Measurements from ENCODE around the gene CCL25. TPM values are rescaled to one million over a fixed set of nuclear protein-coding genes. Genes with fewer than 3 reads are reported as not detected.
"Not testable (repeated sequence)": the region's sequence is repeated elsewhere in the genome, so short reads cannot be mapped to it uniquely, and the experiment has no call there.

Gene CCL25
- total RNA-seq, 2 donors from 2014 or later: 0.56 TPM; not detected in 1

GRCh38 chr19:8094336-8094735, 41.8 kb downstream of the CCL25 start:
- ATAC-seq (no peak), DNase-seq (ENCODE audit: low spot score in 2 of 2) (no peak)
- H3K9me3 Mint-ChIP-seq: peaks cover 16 to 22% of the 10 kb centered on the region in 2 donors
- H3K36me3 Mint-ChIP-seq: peaks cover 12 to 25% of the 10 kb centered on the region in 2 donors
- H3K27ac Mint-ChIP-seq: no peak overlapping the region

GRCh38 chr19:8095354-8095886, 42.9 kb downstream of the CCL25 start:
- Mint-ChIP-seq H3K36me3 (peaks cover 12 to 25% of the 10 kb centered on the region in 2 donors), H3K9me3 (peaks cover 16 to 22% of the 10 kb centered on the region in 2 donors), H3K27ac (no peak overlapping the region)
- DNase-seq (ENCODE audit: low spot score in 2 of 2): no peak
- ATAC-seq: no peak

GRCh38 chr19:8096071-8096470, 43.5 kb downstream of the CCL25 start:
- H3K36me3 Mint-ChIP-seq: peaks cover 12 to 25% of the 10 kb centered on the region in 2 donors
- ATAC-seq (no peak), DNase-seq (ENCODE audit: low spot score in 2 of 2) (no peak)
- peaks cover 16 to 22% of the 10 kb centered on the region in 2 donors for H3K9me3 Mint-ChIP-seq
- no peak overlapping the region for H3K27ac Mint-ChIP-seq

- peaks cover 16 to 22% of the 10 kb centered on the region in 2 donors for H3K9me3 Mint-ChIP-seq
- H3K36me3 Mint-ChIP-seq: peaks cover 12 to 25% of the 10 kb centered on the region in 2 donors
- no peak for ATAC-seq
- H3K27ac Mint-ChIP-seq: no peak overlapping the region
- no peak for DNase-seq (ENCODE audit: low spot score in 2 of 2)
These were observed 44.6 kb downstream of the CCL25 start for GRCh38 chr19:8097198-8097597.

- no peak for ATAC-seq
- Mint-ChIP-seq H3K36me3 (peaks cover 12 to 25% of the 10 kb centered on the region in 2 donors), H3K27ac (no peak overlapping the region), H3K9me3 (peaks cover 16 to 22% of the 10 kb centered on the region in 2 donors)
- no peak for DNase-seq (ENCODE audit: low spot score in 2 of 2)
These were observed 45.4 kb downstream of the CCL25 start for GRCh38 chr19:8097681-8098567.

- Mint-ChIP-seq H3K36me3 (peaks cover 5 to 7% of the 10 kb centered on the region in 2 donors), H3K9me3 (peaks cover 5 to 15% of the 10 kb centered on the region in 2 donors), H3K27ac (no peak overlapping the region)
- ATAC-seq (no peak), DNase-seq (ENCODE audit: low spot score in 2 of 2) (no peak)
These were observed 48.8 kb downstream of the CCL25 start for GRCh38 chr19:8101311-8101710.

- peak overlapping the region in 1 of 2 donors; percentile 16 for H3K27ac Mint-ChIP-seq
- not testable (repeated sequence) for DNase-seq (ENCODE audit: low spot score in 2 of 2); H3K36me3 Mint-ChIP-seq; H3K9me3 Mint-ChIP-seq; ATAC-seq
These were observed 49.4 kb downstream of the CCL25 start for GRCh38 chr19:8101910-8102309.

GRCh38 chr19:8105471-8105870, 52.9 kb downstream of the CCL25 start:
- no peak overlapping the region for H3K27ac Mint-ChIP-seq
- no peaks in the 10 kb centered on the region for H3K36me3 Mint-ChIP-seq
- no peaks in the 10 kb centered on the region for H3K9me3 Mint-ChIP-seq
- no peak for DNase-seq (ENCODE audit: low spot score in 2 of 2)
- ATAC-seq: no peak

GRCh38 chr19:8107301-8107903, 54.8 kb downstream of the CCL25 start:
- H3K9me3 Mint-ChIP-seq: no peaks in the 10 kb centered on the region
- no peak for DNase-seq (ENCODE audit: low spot score in 2 of 2)

GRCh38 chr19:8108560-8109445, 56.2 kb downstream of the CCL25 start:
- ATAC-seq (no peak), DNase-seq (ENCODE audit: low spot score in 2 of 2) (no peak)
- no peaks in the 10 kb centered on the region for H3K36me3 Mint-ChIP-seq

More at GRCh38 chr19:8107301-8107903, 54.8 kb downstream of the CCL25 start:
- no peaks in the 10 kb centered on the region for H3K36me3 Mint-ChIP-seq
- no peak for ATAC-seq
- no peak overlapping the region for H3K27ac Mint-ChIP-seq

GRCh38 chr19:8109455-8109854, 56.9 kb downstream of the CCL25 start:
- Mint-ChIP-seq H3K9me3 (no peaks in the 10 kb centered on the region), H3K36me3 (no peaks in the 10 kb centered on the region), H3K27ac (no peak overlapping the region)
- ATAC-seq (no peak), DNase-seq (ENCODE audit: low spot score in 2 of 2) (no peak)

More at GRCh38 chr19:8108560-8109445, 56.2 kb downstream of the CCL25 start:
- no peak overlapping the region for H3K27ac Mint-ChIP-seq
- no peaks in the 10 kb centered on the region for H3K9me3 Mint-ChIP-seq

- ATAC-seq (no peak), DNase-seq (ENCODE audit: low spot score in 2 of 2) (no peak)
- Mint-ChIP-seq H3K9me3 (no peaks in the 10 kb centered on the region), H3K27ac (no peak overlapping the region), H3K36me3 (no peaks in the 10 kb centered on the region)
These were observed 57.5 kb downstream of the CCL25 start for GRCh38 chr19:8109890-8110662.

GRCh38 chr19:8110931-8111330, 58.4 kb downstream of the CCL25 start:
- ATAC-seq (no peak), DNase-seq (ENCODE audit: low spot score in 2 of 2) (no peak)
- H3K9me3 Mint-ChIP-seq: no peaks in the 10 kb centered on the region
- H3K27ac Mint-ChIP-seq: no peak overlapping the region
- no peaks in the 10 kb centered on the region for H3K36me3 Mint-ChIP-seq

- no peaks in the 10 kb centered on the region for H3K9me3 Mint-ChIP-seq
- no peaks in the 10 kb centered on the region for H3K36me3 Mint-ChIP-seq
- ATAC-seq (no peak), DNase-seq (ENCODE audit: low spot score in 2 of 2) (no peak)
- no peak overlapping the region for H3K27ac Mint-ChIP-seq
These were observed 58.8 kb downstream of the CCL25 start for GRCh38 chr19:8111376-8111775.
